Suprapubic skin (tissue), 4 donors: Measurements from ENCODE around the gene GRM1.

Experiments
- CTCF ChIP-seq, 2 donors: fragments of 200-600 bp in 1 of 2; fragments of 450-650 bp in 1 of 2; sonication (generic) in 1 of 2; IDR thresholded peaks; one replicate each; pipeline ENCODE4 v1.5.1; 2016 to 2019; ENCODE audit warnings: antibody characterized with exemption in 2 of 2, mild to moderate bottlenecking in 1 of 2, moderate library complexity in 1 of 2
- POLR2A ChIP-seq, 2 donors: fragments of 450-650 bp; IDR thresholded peaks; one replicate each; pipeline ENCODE4 v1.6.1; 2017; ENCODE audit warnings: antibody characterized with exemption in 2 of 2, mild to moderate bottlenecking in 2 of 2, moderate library complexity in 2 of 2
- POLR2AphosphoS5 ChIP-seq, 3 donors: sonication (generic); formaldehyde crosslinking; IDR thresholded peaks; one replicate each; pipeline ENCODE4 v1.6.1; 2017; ENCODE audit warnings: antibody characterized with exemption in 3 of 3

DNA sequence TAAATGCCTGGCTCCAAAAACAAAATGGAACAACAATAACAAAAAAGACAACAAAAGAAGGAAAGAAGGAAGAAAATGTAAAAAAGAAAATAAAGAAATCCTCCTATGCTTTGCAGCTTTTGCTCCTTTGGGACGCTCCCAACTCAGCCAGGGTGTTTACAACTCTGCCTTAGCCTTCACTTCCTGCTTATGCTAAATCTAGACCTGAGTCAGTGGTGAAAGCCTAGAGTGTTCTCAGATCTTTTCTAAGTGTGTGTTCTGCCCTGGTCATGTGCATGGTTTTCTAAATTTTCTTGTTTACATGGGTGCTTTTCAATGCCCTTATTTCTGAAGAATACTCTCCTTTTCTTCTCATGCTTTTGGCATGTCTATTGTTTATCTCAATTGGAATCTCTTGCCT is 19.5 kb upstream of the GRM1 start:
- TF ChIP-seq POLR2AphosphoS5 (IDR thresholded peaks at IDR 0.05) (no peak), CTCF (IDR thresholded peaks at IDR 0.05) (no peak), POLR2A (IDR thresholded peaks at IDR 0.05) (no peak)
